ENCODE results near the gene IMMP2L. TPM values are rescaled to one million over a fixed set of nuclear protein-coding genes. Genes with fewer than 3 reads are reported as not detected.

Gene IMMP2L
- total and polyA plus RNA-seq, 2 donors (not counting 3 experiments of a cell fraction or from before 2014, with no cell fraction given) = 9.9 to 11.8 TPM

DNA sequence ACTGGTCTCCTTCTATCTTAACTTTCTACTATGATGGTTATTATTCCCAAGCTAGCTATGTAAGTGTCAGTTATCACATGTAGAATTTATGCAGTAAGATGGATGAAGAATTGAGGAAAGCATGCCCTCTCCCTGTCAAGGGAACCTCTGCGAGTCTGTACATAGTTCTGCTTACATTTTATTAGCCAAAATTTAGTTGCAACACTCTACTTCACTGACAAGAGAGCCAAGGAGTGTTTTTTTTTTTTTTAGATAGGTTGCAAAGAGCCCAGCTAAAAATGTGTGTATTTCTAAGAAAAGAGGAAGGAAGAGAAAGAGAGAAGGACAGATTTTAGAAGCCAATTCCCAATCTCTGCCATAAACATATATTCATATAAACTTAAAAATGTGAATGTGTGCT, 829.1 kb downstream of the IMMP2L start:
- BruUV-seq (replicated peaks) = no TSS peak
- H3K4me3 ChIP-seq (replicated peaks in 1 of 3; ENCODE audit: insufficient read depth in 1 of 3, low read depth in 1 of 3, low read length in 3 of 3) = no peak overlapping the region
- no peaks in the 10 kb centered on the region for H3K79me2 ChIP-seq (ENCODE audit: control insufficient read depth, insufficient read depth, low read length)
- no peak overlapping the region for H3K4me2 ChIP-seq (ENCODE audit: insufficient read depth, low read length)
- ChIA-PET CTCF (no interaction called here), POLR2A (no interaction called here)
- no peaks in the 10 kb centered on the region for H3K36me3 ChIP-seq (ENCODE audit: control insufficient read depth in 2 of 2, extremely low read depth in 1 of 2, insufficient read depth in 2 of 2, low read length in 2 of 2)
- no peaks in the 10 kb centered on the region for H3K9me1 ChIP-seq (replicated peaks; ENCODE audit: control insufficient read depth, extremely low read depth, insufficient read depth, low read length)
- no peak overlapping the region for H3K27ac ChIP-seq (ENCODE audit: insufficient read depth, low read depth, low read length)
- no peak overlapping the region for H3K9ac ChIP-seq (replicated peaks; ENCODE audit: extremely low read depth, insufficient read depth, low read length)
- FAIRE-seq (no peak), DNase-seq (ENCODE audit: low read depth, low spot score) (no peak)
- H3K4me1 ChIP-seq (ENCODE audit: control insufficient read depth, extremely low read depth, insufficient read depth, low read length) = no peaks in the 10 kb centered on the region
- no peak overlapping the region for H2AFZ ChIP-seq (ENCODE audit: low read depth, low read length)
- H3K27me3 ChIP-seq (ENCODE audit: control insufficient read depth in 2 of 2, insufficient read depth in 2 of 2, low read length in 2 of 2) = no peaks in the 10 kb centered on the region
- dilution Hi-C loops (cut with MboI; ENCODE audit: extremely low pct_ligation_motif_present, low sequenced_read_pairs) (no loop called here), intact Hi-C loops (cut with micrococcal nuclease) (no loop called here)
- H3K9me3 ChIP-seq (replicated peaks; ENCODE audit: control insufficient read depth, insufficient read depth, low read length) = no peaks in the 10 kb centered on the region
- TF ChIP-seq FOS (IDR thresholded peaks at IDR 0.05; ENCODE audit: borderline replicate concordance, insufficient read depth, low read length) (no peak), MYC (IDR thresholded peaks at IDR 0.05; ENCODE audit: low read depth, low read length) (no peak), EZH2 (IDR thresholded peaks at IDR 0.05; ENCODE audit: borderline replicate concordance, low read depth, low read length, severe bottlenecking) (no peak), JUN (IDR thresholded peaks at IDR 0.05; ENCODE audit: borderline replicate concordance, insufficient read depth, insufficient read length, low read depth) (no peak)
- no peaks in the 10 kb centered on the region for H4K20me1 ChIP-seq (replicated peaks; ENCODE audit: control insufficient read depth, extremely low read depth, insufficient read depth, low read length)

DNA sequence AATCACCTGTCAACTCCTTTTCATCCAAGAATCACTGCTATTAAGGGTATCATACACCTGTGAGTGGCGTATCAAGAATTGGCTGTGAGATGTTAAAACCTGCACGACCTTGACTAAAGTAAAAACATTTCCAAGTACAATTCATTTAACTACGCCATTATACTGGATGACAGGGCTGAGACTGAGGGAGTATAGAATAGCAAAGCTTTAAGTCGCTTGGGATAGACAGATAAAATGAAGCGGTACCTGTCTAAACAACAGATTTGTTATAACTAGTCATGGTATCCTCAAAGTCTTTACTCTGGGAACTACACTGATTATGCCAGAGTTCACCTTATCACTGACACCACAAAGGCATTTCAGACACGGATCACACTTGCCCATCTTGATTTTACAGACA, 837.5 kb downstream of the IMMP2L start:
- DNase-seq (ENCODE audit: low read depth, low spot score) = no peak
- Histone ChIP-seq H3K4me3 (replicated peaks in 1 of 3; ENCODE audit: insufficient read depth in 1 of 3, low read depth in 1 of 3, low read length in 3 of 3) (no peak overlapping the region), H3K4me2 (ENCODE audit: insufficient read depth, low read length) (no peak overlapping the region), H3K9me3 (replicated peaks; ENCODE audit: control insufficient read depth, insufficient read depth, low read length) (no peaks in the 10 kb centered on the region), H4K20me1 (replicated peaks; ENCODE audit: control insufficient read depth, extremely low read depth, insufficient read depth, low read length) (no peaks in the 10 kb centered on the region), H3K27ac (ENCODE audit: insufficient read depth, low read depth, low read length) (no peak overlapping the region), H3K4me1 (ENCODE audit: control insufficient read depth, extremely low read depth, insufficient read depth, low read length) (no peaks in the 10 kb centered on the region), H3K79me2 (ENCODE audit: control insufficient read depth, insufficient read depth, low read length) (no peaks in the 10 kb centered on the region), H3K36me3 (ENCODE audit: control insufficient read depth in 2 of 2, extremely low read depth in 1 of 2, insufficient read depth in 2 of 2, low read length in 2 of 2) (no peaks in the 10 kb centered on the region), H3K9me1 (replicated peaks; ENCODE audit: control insufficient read depth, extremely low read depth, insufficient read depth, low read length) (peaks cover 2% of the 10 kb centered on the region), H2AFZ (ENCODE audit: low read depth, low read length) (no peak overlapping the region), H3K27me3 (ENCODE audit: control insufficient read depth in 2 of 2, insufficient read depth in 2 of 2, low read length in 2 of 2) (no peaks in the 10 kb centered on the region), H3K9ac (replicated peaks; ENCODE audit: extremely low read depth, insufficient read depth, low read length) (no peak overlapping the region)
- intact Hi-C loops (cut with micrococcal nuclease) (no loop called here), dilution Hi-C loops (cut with MboI; ENCODE audit: extremely low pct_ligation_motif_present, low sequenced_read_pairs) (no loop called here)
- POLR2A ChIA-PET = interaction anchor here (0.7 kb wide), 2 partner anchors 30 to 405 kb away, joined by 3 read pairs; no protein-coding TSS in a partner anchor
- BruUV-seq (replicated peaks) = no TSS peak
- no peak for FAIRE-seq
- TF ChIP-seq GATA2 (IDR thresholded peaks at IDR 0.05; ENCODE audit: insufficient read depth, insufficient read length, low read depth, low read length) (no peak), POLR2A (IDR thresholded peaks at IDR 0.05; ENCODE audit: low read depth, low read length) (no peak), POLR2AphosphoS5 (IDR thresholded peaks at IDR 0.05; ENCODE audit: insufficient read depth, low read depth, low read length) (no peak), EZH2 (IDR thresholded peaks at IDR 0.05; ENCODE audit: borderline replicate concordance, low read depth, low read length, severe bottlenecking) (no peak), FOS (IDR thresholded peaks at IDR 0.05; ENCODE audit: borderline replicate concordance, insufficient read depth, low read length) (no peak), MYC (IDR thresholded peaks at IDR 0.05; ENCODE audit: low read depth, low read length) (no peak), MAX (IDR thresholded peaks at IDR 0.05; ENCODE audit: insufficient read depth, insufficient read length) (no peak), JUN (IDR thresholded peaks at IDR 0.05; ENCODE audit: borderline replicate concordance, insufficient read depth, insufficient read length, low read depth) (no peak)
- TF ChIP-seq, protein P1, sequence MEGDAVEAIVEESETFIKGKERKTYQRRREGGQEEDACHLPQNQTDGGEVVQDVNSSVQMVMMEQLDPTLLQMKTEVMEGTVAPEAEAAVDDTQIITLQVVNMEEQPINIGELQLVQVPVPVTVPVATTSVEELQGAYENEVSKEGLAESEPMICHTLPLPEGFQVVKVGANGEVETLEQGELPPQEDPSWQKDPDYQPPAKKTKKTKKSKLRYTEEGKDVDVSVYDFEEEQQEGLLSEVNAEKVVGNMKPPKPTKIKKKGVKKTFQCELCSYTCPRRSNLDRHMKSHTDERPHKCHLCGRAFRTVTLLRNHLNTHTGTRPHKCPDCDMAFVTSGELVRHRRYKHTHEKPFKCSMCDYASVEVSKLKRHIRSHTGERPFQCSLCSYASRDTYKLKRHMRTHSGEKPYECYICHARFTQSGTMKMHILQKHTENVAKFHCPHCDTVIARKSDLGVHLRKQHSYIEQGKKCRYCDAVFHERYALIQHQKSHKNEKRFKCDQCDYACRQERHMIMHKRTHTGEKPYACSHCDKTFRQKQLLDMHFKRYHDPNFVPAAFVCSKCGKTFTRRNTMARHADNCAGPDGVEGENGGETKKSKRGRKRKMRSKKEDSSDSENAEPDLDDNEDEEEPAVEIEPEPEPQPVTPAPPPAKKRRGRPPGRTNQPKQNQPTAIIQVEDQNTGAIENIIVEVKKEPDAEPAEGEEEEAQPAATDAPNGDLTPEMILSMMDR (IDR thresholded peaks at IDR 0.05; ENCODE audit: extremely low read depth in 1 of 2, insufficient read depth in 1 of 2, low read depth in 1 of 2, low read length in 2 of 2) = no peak
- CTCF ChIA-PET = no interaction called here
